Endothelial cell of umbilical vein (primary cell): ENCODE results near the gene NOL12. TPM values are rescaled to one million over a fixed set of nuclear protein-coding genes. Genes with fewer than 3 reads are reported as not detected.

Experiments
- BruUV-seq: library from RNA; stranded (reverse); fragments of 400-500 nt; replicated peaks from 2 replicates; lab custom pipeline; 2021; lab: Mats Ljungman, UMichigan
- CTCF ChIA-PET: fragments of 300-600, 350-600 bp; sonication (Branson Sonifier 250); formaldehyde crosslinking; loops from one replicate; lab custom pipeline; 2021; ENCODE audit warnings: antibody characterized with exemption, inconsistent platforms; lab: Charles Lee
- POLR2A ChIA-PET: fragments of 300-600, 350-600 bp; sonication (Branson Sonifier 250); formaldehyde crosslinking; loops from one replicate; lab custom pipeline; 2021; ENCODE audit warnings: antibody characterized with exemption, inconsistent platforms; lab: Charles Lee
- DNase-seq: peaks from one replicate; pipeline ENCODE4 v3.0.0-alpha.2; 2011; ENCODE audit warnings: low read depth, low spot score
- FAIRE-seq: peaks from 2 replicates; lab custom pipeline; 2011; peaks lifted over from hg19 to GRCh38; lab: Jason Lieb, UNC
- H2AFZ ChIP-seq: 2 replicates; pipeline ENCODE4 v1.6.0; 2012; ENCODE audit warnings: low read depth, low read length, control low read depth, inconsistent platforms
- H3K27ac ChIP-seq: 2 replicates; pipeline ENCODE4 v1.5.1; 2011; ENCODE audit warnings: low read depth, mild to moderate bottlenecking, control low read depth, low read length, moderate library complexity; ENCODE audit not compliant: insufficient read depth
- H3K27me3 ChIP-seq, 2 experiments: 2 replicates each; pipeline versions ENCODE4 v1.6.0 to v1.6.1; 2011; ENCODE audit warnings: low read length in 2 of 2, mixed read lengths in 1 of 2; ENCODE audit not compliant: control insufficient read depth in 2 of 2, insufficient read depth in 2 of 2
- H3K36me3 ChIP-seq, 2 experiments: 2 replicates in 1 of 2; 3 replicates in 1 of 2; pipeline ENCODE4 v1.5.1; 2011; ENCODE audit warnings: low read length in 2 of 2, mild to moderate bottlenecking in 1 of 2, moderate library complexity in 1 of 2; ENCODE audit not compliant: control insufficient read depth in 2 of 2, insufficient read depth in 2 of 2; ENCODE audit errors: extremely low read depth in 1 of 2
- H3K4me1 ChIP-seq: 3 replicates; pipeline ENCODE4 v1.5.1; 2011; ENCODE audit warnings: mild to moderate bottlenecking, low read length; ENCODE audit not compliant: control insufficient read depth, insufficient read depth; ENCODE audit errors: extremely low read depth
- H3K4me2 ChIP-seq: 2 replicates; pipeline ENCODE4 v1.6.1; 2011; ENCODE audit warnings: low read length, control low read depth, mixed read lengths; ENCODE audit not compliant: insufficient read depth
- H3K4me3 ChIP-seq, 3 experiments: fragments of 200-600 bp in 1 of 3; sonication (generic), shearing (Covaris generic) in 1 of 3; replicated peaks in 1 of 3; 2 replicates each; pipeline ENCODE4 v1.5.1; 2011 to 2016; ENCODE audit warnings: control low read depth in 3 of 3, low read length in 3 of 3, mild to moderate bottlenecking in 2 of 3, inconsistent platforms in 1 of 3, low read depth in 1 of 3, moderate library complexity in 1 of 3; ENCODE audit not compliant: insufficient read depth in 1 of 3
- H3K79me2 ChIP-seq: 2 replicates; pipeline ENCODE4 v1.6.0; 2012; ENCODE audit warnings: low read length, inconsistent platforms; ENCODE audit not compliant: control insufficient read depth, insufficient read depth
- H3K9ac ChIP-seq: replicated peaks from 2 replicates; pipeline ENCODE3; 2011; ENCODE audit warnings: low read length, control low read depth; ENCODE audit not compliant: insufficient read depth; ENCODE audit errors: extremely low read depth
- H3K9me1 ChIP-seq: replicated peaks from 3 replicates; pipeline ENCODE4 v1.6.0; 2011; ENCODE audit warnings: mild to moderate bottlenecking, low read length; ENCODE audit not compliant: control insufficient read depth, insufficient read depth; ENCODE audit errors: extremely low read depth
- H3K9me3 ChIP-seq: replicated peaks from 2 replicates; pipeline ENCODE4 v1.5.1; 2012; ENCODE audit warnings: low read length, inconsistent platforms; ENCODE audit not compliant: control insufficient read depth, insufficient read depth
- H4K20me1 ChIP-seq: replicated peaks from 2 replicates; pipeline ENCODE3; 2011; ENCODE audit warnings: mild to moderate bottlenecking, low read length; ENCODE audit not compliant: control insufficient read depth, insufficient read depth; ENCODE audit errors: extremely low read depth
- CTCF ChIP-seq, 2 donors: IDR thresholded peaks; 1 replicate in 1 of 2; 2 replicates in 1 of 2; pipeline ENCODE4 v1.5.1; 2011; ENCODE audit warnings: low read length in 2 of 2, mild to moderate bottlenecking in 2 of 2, moderate library complexity in 2 of 2, control low read depth in 1 of 2, inconsistent platforms in 1 of 2, low read depth in 1 of 2; ENCODE audit not compliant: insufficient read depth in 1 of 2; ENCODE audit errors: extremely low read depth in 1 of 2
- EZH2 ChIP-seq: IDR thresholded peaks from 2 replicates; pipeline ENCODE4 v1.6.1; 2012; ENCODE audit warnings: borderline replicate concordance, low read depth, mild to moderate bottlenecking, moderate library complexity, low read length, inconsistent platforms; ENCODE audit not compliant: severe bottlenecking
- GATA2 ChIP-seq: IDR thresholded peaks from 2 replicates; pipeline ENCODE4 v1.7.0; 2011; ENCODE audit warnings: low read depth, mild to moderate bottlenecking, moderate library complexity, mixed read lengths, low read length; ENCODE audit not compliant: insufficient read length, insufficient read depth
- JUN ChIP-seq: IDR thresholded peaks from 2 replicates; pipeline ENCODE4 v1.6.1; 2011; ENCODE audit warnings: borderline replicate concordance, low read depth; ENCODE audit not compliant: insufficient read length, insufficient read depth
- MAX ChIP-seq: IDR thresholded peaks from 2 replicates; pipeline ENCODE4 v1.6.1; 2011; ENCODE audit not compliant: insufficient read depth, insufficient read length
- MYC ChIP-seq: IDR thresholded peaks from one replicate; pipeline ENCODE4 v1.6.1; 2011; ENCODE audit warnings: mild to moderate bottlenecking, low read depth, low read length
- dilution Hi-C: fragments of 300-500 bp; cut with MboI; formaldehyde crosslinking; loops from one replicate; pipeline ENCODE4 v1.15.0; 2019; ENCODE audit warnings: low sequenced_read_pairs; ENCODE audit not compliant: extremely low pct_ligation_motif_present
- intact Hi-C: fragments of 100-400 bp; cut with micrococcal nuclease; formaldehyde crosslinking; loops from one replicate; pipeline ENCODE4 v1.10.0; 2022
- polyA plus RNA-seq, 4 experiments: library from polyadenylated mRNA; depleted of rRNA in 3 of 4; stranded (reverse) in 3 of 4; unstranded in 1 of 4; fragments of >200 nt; gene quantifications; 2 replicates each; pipeline versions ENCODE4 v1.2.1 to v1.2.3, GENCODE V29; 2011 to 2012; ENCODE audit warnings: missing spikeins in 1 of 4
- total RNA-seq: library from RNA; stranded (reverse); gene quantifications from 2 replicates; pipeline ENCODE4 v1.2.3, GENCODE V29; 2021

NOL12 gene
- total and polyA plus RNA-seq, 2 donors (not counting 3 experiments of a cell fraction or from before 2014, with no cell fraction given): 23.2 to 29.1 TPM

- no peak for FAIRE-seq
- H3K4me3 ChIP-seq: no peak overlapping the region
- no peaks in the 10 kb centered on the region for H4K20me1 ChIP-seq
- no peaks in the 10 kb centered on the region for H3K9me1 ChIP-seq
- H3K9ac ChIP-seq: no peak overlapping the region
- POLR2A ChIA-PET: no interaction called here
- H3K9me3 ChIP-seq: no peaks in the 10 kb centered on the region
- H3K36me3 ChIP-seq: peaks cover 5 to 38% of the 10 kb centered on the region in 2 experiments
- H3K79me2 ChIP-seq: peaks cover 16% of the 10 kb centered on the region
- no peak overlapping the region for H3K27ac ChIP-seq
- dilution Hi-C loops: no loop called here
- no peaks in the 10 kb centered on the region for H3K27me3 ChIP-seq
- CTCF ChIA-PET: interaction anchor here (3.2 kb wide), 1 partner anchor 47 kb away, joined by 11 read pairs; no protein-coding TSS in a partner anchor
- no TSS peak for BruUV-seq
- peaks cover 5% of the 10 kb centered on the region for H3K4me1 ChIP-seq
- no peak for TF ChIP-seq MAX
- no peak for DNase-seq
- no peak overlapping the region for H3K4me2 ChIP-seq
- intact Hi-C loops: no loop called here
- H2AFZ ChIP-seq: no peak overlapping the region
Measured at GRCh38 chr22:37690407-37690806, 4.3 kb downstream of the NOL12 start.

GRCh38 chr22:37690901-37691504 is 4.9 kb downstream of the NOL12 start:
- peaks cover 5% of the 10 kb centered on the region for H3K4me1 ChIP-seq
- H3K9me3 ChIP-seq: no peaks in the 10 kb centered on the region
- peaks cover 16% of the 10 kb centered on the region for H3K79me2 ChIP-seq
- no peaks in the 10 kb centered on the region for H3K27me3 ChIP-seq
- intact Hi-C loops (no loop called here), dilution Hi-C loops (no loop called here)
- CTCF ChIA-PET: no interaction called here
- H4K20me1 ChIP-seq: no peaks in the 10 kb centered on the region
- no TSS peak for BruUV-seq
- no peak overlapping the region for H3K27ac ChIP-seq
- H3K36me3 ChIP-seq: peaks cover 5 to 38% of the 10 kb centered on the region in 2 experiments
- no peak overlapping the region for H3K9ac ChIP-seq
- DNase-seq (no peak), FAIRE-seq (no peak)
- TF ChIP-seq GATA2 (no peak), EZH2 (no peak), CTCF (IDR thresholded peaks at IDR 0.05; ENCODE audit: extremely low read depth in 1 of 2, insufficient read depth in 1 of 2, low read depth in 1 of 2, low read length in 2 of 2) (no peak), MYC (no peak), JUN (no peak)
- no peaks in the 10 kb centered on the region for H3K9me1 ChIP-seq
- no peak overlapping the region for H2AFZ ChIP-seq
- H3K4me3 ChIP-seq: no peak overlapping the region
- POLR2A ChIA-PET: no interaction called here
- H3K4me2 ChIP-seq: no peak overlapping the region
